Vagina (tissue), 2 donors: ENCODE results near the gene MKI67.

Experiments
- CTCF ChIP-seq, 3 experiments: fragments of 450-650 bp in 2 of 3; fragments of 200-600 bp in 1 of 3; sonication (generic) in 1 of 3; IDR thresholded peaks; one replicate each; pipeline ENCODE4 v1.5.1; 2017 to 2019; ENCODE audit warnings: antibody characterized with exemption in 3 of 3, mild to moderate bottlenecking in 2 of 3, moderate library complexity in 2 of 3
- POLR2A ChIP-seq, 2 donors: fragments of 450-650 bp; IDR thresholded peaks; one replicate each; pipeline ENCODE4 v1.6.1; 2017; ENCODE audit warnings: antibody characterized with exemption in 2 of 2, mild to moderate bottlenecking in 2 of 2, moderate library complexity in 2 of 2
- POLR2AphosphoS5 ChIP-seq, 2 donors: sonication (generic); formaldehyde crosslinking; IDR thresholded peaks; one replicate each; pipeline ENCODE4 v1.9.0; 2017; ENCODE audit warnings: antibody characterized with exemption in 2 of 2, mild to moderate bottlenecking in 2 of 2, low read depth in 1 of 2; ENCODE audit not compliant: insufficient read depth in 1 of 2

GRCh38 chr10:128083191-128083895, 42.9 kb downstream of the MKI67 start:
- TF ChIP-seq CTCF (IDR thresholded peaks at IDR 0.05): no peak
- TF ChIP-seq POLR2A (IDR thresholded peaks at IDR 0.05): no peak
- TF ChIP-seq POLR2AphosphoS5 (IDR thresholded peaks at IDR 0.05; ENCODE audit: insufficient read depth in 1 of 2, low read depth in 1 of 2): no peak
